HEK293 (cell line): Measurements from ENCODE around the gene NCOA3.

Experiments
- CTCF ChIA-PET: fragments of 350-600 bp; formaldehyde crosslinking; extraction: SDS; loops from one replicate; lab custom pipeline; 2021; ENCODE audit warnings: antibody characterized with exemption; lab: Yijun Ruan, JAX
- POLR2A ChIA-PET: fragments of 300-600 bp; formaldehyde crosslinking; extraction: SDS; loops from one replicate; lab custom pipeline; 2020; ENCODE audit warnings: antibody characterized with exemption, inconsistent platforms; lab: Yijun Ruan, JAX
- H3K27ac ChIP-seq: fragments of 200-500 bp; sonication (Bioruptor generic); 2 replicates; pipeline ENCODE4 v1.5.1; 2014; ENCODE audit warnings: low read depth, low read length, control low read depth, inconsistent platforms; ENCODE audit errors: extremely low read depth
- H3K36me3 ChIP-seq, 2 experiments: fragments of 200-500 bp in 1 of 2; sonication (Bioruptor generic) in 1 of 2; 1 replicate in 1 of 2; 2 replicates in 1 of 2; pipeline ENCODE4 v1.5.1; 2014 to 2017; ENCODE audit warnings: inconsistent platforms in 2 of 2, low read length in 2 of 2; ENCODE audit not compliant: control insufficient read depth in 2 of 2, insufficient read depth in 1 of 2
- H3K4me1 ChIP-seq: fragments of 200-500 bp; sonication (Bioruptor generic); 2 replicates; pipeline ENCODE4 v1.5.1; 2014; ENCODE audit warnings: mild to moderate bottlenecking, low read length, inconsistent platforms; ENCODE audit not compliant: control insufficient read depth, insufficient read depth
- H3K4me3 ChIP-seq: 2 replicates; pipeline ENCODE4 v1.5.1; 2011; ENCODE audit warnings: low read depth, mild to moderate bottlenecking, control low read depth, low read length, moderate library complexity
- H3K9me3 ChIP-seq: fragments of 200-500 bp; sonication (Bioruptor generic); 2 replicates; pipeline ENCODE4 v1.5.1; 2014; ENCODE audit warnings: low read depth, low read length, inconsistent platforms; ENCODE audit not compliant: control insufficient read depth, insufficient read depth
- GLIS1 ChIP-seq: fragments of 450-650 bp; formaldehyde crosslinking; IDR thresholded peaks from 2 replicates; pipeline ENCODE4 v1.5.1; 2016; ENCODE audit warnings: missing biosample characterization, missing genetic modification characterization
- IKZF3 ChIP-seq: fragments of 450-650 bp; IDR thresholded peaks from 2 replicates; pipeline ENCODE4 v1.5.0; 2018; ENCODE audit warnings: missing biosample characterization, mild to moderate bottlenecking, missing genetic modification characterization, moderate library complexity
- KLF16 ChIP-seq: fragments of 450-650 bp; formaldehyde crosslinking; IDR thresholded peaks from 2 replicates; pipeline ENCODE4 v1.5.1; 2017; ENCODE audit warnings: missing biosample characterization, missing genetic modification characterization
- KLF9 ChIP-seq: fragments of 450-650 bp; formaldehyde crosslinking; IDR thresholded peaks from 2 replicates; pipeline ENCODE4 v1.5.1; 2016; ENCODE audit warnings: missing biosample characterization, missing genetic modification characterization, low read depth
- SCRT2 ChIP-seq: fragments of 450-650 bp; formaldehyde crosslinking; IDR thresholded peaks from 2 replicates; pipeline ENCODE4 v1.5.1; 2016; ENCODE audit warnings: missing biosample characterization, missing genetic modification characterization
- TSHZ1 ChIP-seq: fragments of 450-650 bp; formaldehyde crosslinking; IDR thresholded peaks from 2 replicates; pipeline ENCODE4 v1.5.1; 2016; ENCODE audit warnings: missing biosample characterization, missing genetic modification characterization, borderline replicate concordance
- ZBTB20 ChIP-seq: fragments of 450-650 bp; formaldehyde crosslinking; IDR thresholded peaks from 2 replicates; pipeline ENCODE4 v1.5.1; 2016; ENCODE audit warnings: missing biosample characterization, missing genetic modification characterization
- ZBTB21 ChIP-seq: fragments of 450-650 bp; formaldehyde crosslinking; IDR thresholded peaks from 2 replicates; pipeline ENCODE4 v1.5.1; 2017; ENCODE audit warnings: missing biosample characterization, missing genetic modification characterization
- ZBTB44 ChIP-seq: fragments of 450-650 bp; IDR thresholded peaks from 2 replicates; pipeline ENCODE4 v1.5.1; 2018; ENCODE audit warnings: missing biosample characterization, mild to moderate bottlenecking, missing genetic modification characterization
- ZBTB7A ChIP-seq: fragments of 450-650 bp; formaldehyde crosslinking; IDR thresholded peaks from 2 replicates; pipeline ENCODE4 v1.5.1; 2016; ENCODE audit warnings: low read depth, missing biosample characterization, missing genetic modification characterization
- ZFHX2 ChIP-seq: fragments of 450-650 bp; formaldehyde crosslinking; conservative IDR thresholded peaks from 2 replicates; pipeline ENCODE4 v1.5.1; 2016; ENCODE audit warnings: missing biosample characterization, missing genetic modification characterization
- ZNF175 ChIP-seq: fragments of 450-650 bp; formaldehyde crosslinking; IDR thresholded peaks from 2 replicates; pipeline ENCODE4 v1.5.1; 2016; ENCODE audit warnings: missing biosample characterization, missing genetic modification characterization
- ZNF184 ChIP-seq: fragments of 450-650 bp; IDR thresholded peaks from 2 replicates; pipeline ENCODE4 v1.5.1; 2018; ENCODE audit warnings: missing biosample characterization, mild to moderate bottlenecking, missing genetic modification characterization
- ZNF2 ChIP-seq: fragments of 450-650 bp; formaldehyde crosslinking; IDR thresholded peaks from 2 replicates; pipeline ENCODE4 v1.5.1; 2016; ENCODE audit warnings: missing biosample characterization, missing genetic modification characterization
- ZNF202 ChIP-seq: fragments of 450-650 bp; formaldehyde crosslinking; IDR thresholded peaks from 2 replicates; pipeline ENCODE4 v1.5.1; 2016; ENCODE audit warnings: missing biosample characterization, missing genetic modification characterization, borderline replicate concordance
- ZNF239 ChIP-seq: fragments of 450-650 bp; formaldehyde crosslinking; IDR thresholded peaks from 2 replicates; pipeline ENCODE4 v1.5.1; 2016; ENCODE audit warnings: missing biosample characterization, missing genetic modification characterization
- ZNF274 ChIP-seq, 2 experiments: fragments of 200-500 bp in 1 of 2; fragments of 450-650 bp in 1 of 2; sonication (Bioruptor generic) in 1 of 2; formaldehyde crosslinking in 1 of 2; IDR thresholded peaks; 2 replicates each; pipeline versions ENCODE4 v1.5.1 to v1.6.1; 2014 to 2016; ENCODE audit warnings: borderline replicate concordance in 1 of 2, inconsistent platforms in 1 of 2, low read length in 1 of 2, missing biosample characterization in 1 of 2, missing genetic modification characterization in 1 of 2
- ZNF391 ChIP-seq: fragments of 450-650 bp; formaldehyde crosslinking; IDR thresholded peaks from 2 replicates; pipeline ENCODE4 v1.5.1; 2016; ENCODE audit warnings: low read depth, missing biosample characterization, missing genetic modification characterization, borderline replicate concordance
- ZNF394 ChIP-seq: fragments of 450-650 bp; formaldehyde crosslinking; IDR thresholded peaks from 2 replicates; pipeline ENCODE4 v1.5.1; 2016; ENCODE audit warnings: missing biosample characterization, missing genetic modification characterization, mild to moderate bottlenecking, moderate library complexity, borderline replicate concordance
- ZNF416 ChIP-seq: fragments of 450-650 bp; formaldehyde crosslinking; IDR thresholded peaks from 2 replicates; pipeline ENCODE4 v1.5.1; 2016; ENCODE audit warnings: missing biosample characterization, missing genetic modification characterization
- ZNF48 ChIP-seq: fragments of 450-650 bp; formaldehyde crosslinking; IDR thresholded peaks from 2 replicates; pipeline ENCODE4 v1.5.1; 2016; ENCODE audit warnings: missing biosample characterization, missing genetic modification characterization
- ZNF571 ChIP-seq: fragments of 450-650 bp; formaldehyde crosslinking; IDR thresholded peaks from 2 replicates; pipeline ENCODE4 v1.5.0; 2017; ENCODE audit warnings: missing biosample characterization, missing genetic modification characterization
- ZNF596 ChIP-seq: fragments of 450-650 bp; IDR thresholded peaks from 2 replicates; pipeline ENCODE4 v1.5.0; 2018; ENCODE audit warnings: missing biosample characterization, mild to moderate bottlenecking, missing genetic modification characterization, moderate library complexity
- ZNF610 ChIP-seq: fragments of 450-650 bp; formaldehyde crosslinking; IDR thresholded peaks from 2 replicates; pipeline ENCODE4 v1.5.1; 2016; ENCODE audit warnings: missing biosample characterization, missing genetic modification characterization, borderline replicate concordance
- ZNF626 ChIP-seq: fragments of 450-650 bp; sonication (Bioruptor Pico); formaldehyde crosslinking; IDR thresholded peaks from 2 replicates; pipeline ENCODE4 v1.5.1; 2018; ENCODE audit warnings: missing biosample characterization, missing genetic modification characterization, inconsistent platforms
- ZNF629 ChIP-seq: fragments of 450-650 bp; formaldehyde crosslinking; IDR thresholded peaks from 2 replicates; pipeline ENCODE4 v1.5.1; 2017; ENCODE audit warnings: missing biosample characterization, missing genetic modification characterization
- ZNF654 ChIP-seq: fragments of 450-650 bp; formaldehyde crosslinking; IDR thresholded peaks from 2 replicates; pipeline ENCODE4 v1.5.1; 2016; ENCODE audit warnings: low read depth, missing biosample characterization, missing genetic modification characterization
- ZNF704 ChIP-seq: fragments of 450-650 bp; formaldehyde crosslinking; IDR thresholded peaks from 2 replicates; pipeline ENCODE4 v1.5.1; 2016; ENCODE audit warnings: missing biosample characterization, missing genetic modification characterization

Gene NCOA3

GRCh38 chr20:47606414-47606982, 104.8 kb downstream of the NCOA3 start:
- TF ChIP-seq IKZF3 (tag by site-specific recombination) (no peak), ZNF274 (IDR thresholded peaks at IDR 0.05; ENCODE audit: low read length) (no peak), ZNF274 (tag by site-specific recombination; IDR thresholded peaks at IDR 0.05; ENCODE audit: borderline replicate concordance) (no peak), GLIS1 (no peak), ZNF610 (tag by site-specific recombination) (no peak), ZBTB44 (tag by site-specific recombination) (no peak), ZNF654 (tag by site-specific recombination) (no peak), ZNF239 (no peak), ZNF391 (tag by site-specific recombination) (no peak), ZFHX2 (tag by site-specific recombination) (no peak), ZNF626 (tag by site-specific recombination) (no peak), ZNF571 (tag by site-specific recombination) (no peak), ZNF596 (tag by site-specific recombination) (no peak), ZBTB7A (tag by site-specific recombination) (no peak), ZNF48 (tag by site-specific recombination) (no peak), ZNF629 (tag by site-specific recombination) (no peak)
- ChIA-PET POLR2A (no interaction called here), CTCF (no interaction called here)
- Histone ChIP-seq H3K4me1 (peaks cover 6% of the 10 kb centered on the region; the same call in 1 of the 2 replicates), H3K9me3 (no peaks in the 10 kb centered on the region), H3K27ac (no peak overlapping the region), H3K4me3 (no peak overlapping the region), H3K36me3 (no peaks in the 10 kb centered on the region)

GRCh38 chr20:47606983-47607613, 105.4 kb downstream of the NCOA3 start:
- Histone ChIP-seq H3K9me3 (no peaks in the 10 kb centered on the region), H3K4me1 (peaks cover 6% of the 10 kb centered on the region; the same call in 1 of the 2 replicates), H3K4me3 (no peak overlapping the region), H3K27ac (no peak overlapping the region), H3K36me3 (no peaks in the 10 kb centered on the region)
- ChIA-PET POLR2A (no interaction called here), CTCF (no interaction called here)
- no peak for TF ChIP-seq ZNF202 (tag by site-specific recombination)
- TF ChIP-seq TSHZ1 (tag by site-specific recombination): no peak
- no peak for TF ChIP-seq ZNF704 (tag by site-specific recombination)
- no peak for TF ChIP-seq ZNF416 (tag by site-specific recombination)
- TF ChIP-seq ZNF175: no peak
- TF ChIP-seq ZBTB21: no peak
- TF ChIP-seq ZNF184 (tag by site-specific recombination): no peak
- TF ChIP-seq ZNF2 (tag by site-specific recombination): no peak
- no peak for TF ChIP-seq ZNF394 (tag by site-specific recombination)
- no peak for TF ChIP-seq SCRT2 (tag by site-specific recombination)
- no peak for TF ChIP-seq KLF16 (tag by site-specific recombination)
- TF ChIP-seq KLF9: no peak
- TF ChIP-seq ZBTB20: peak; percentile 34; the same call in 1 of the 2 replicates
